M059J (cell line): ENCODE results near the gene GJC2. TPM values are rescaled to one million over a fixed set of nuclear protein-coding genes. Genes with fewer than 3 reads are reported as not detected.
A peak's percentile ranks its signal among the peaks of the same experiment; 100 is the strongest.

ENCODE experiments used
- DNase-seq: peaks from one replicate; pipeline ENCODE4 v3.0.0-alpha.2; 2012; ENCODE audit warnings: low read depth
- total RNA-seq: library from RNA; depleted of rRNA; stranded (reverse); fragments of >200 nt; shearing (Covaris generic); gene quantifications from 2 replicates; pipeline ENCODE4 v1.2.3, GENCODE V29; 2014

GJC2 gene
- total RNA-seq, 1 experiment from 2014 or later = 0.17 TPM

GRCh38 chr1:228112617-228113016 is 37.1 kb upstream of the GJC2 start:
- no peak for DNase-seq

GRCh38 chr1:228114827-228115226 is 34.9 kb upstream of the GJC2 start:
- no peak for DNase-seq

GRCh38 chr1:228117335-228117734 is 32.4 kb upstream of the GJC2 start:
- no peak for DNase-seq

GRCh38 chr1:228118040-228118439 is 31.7 kb upstream of the GJC2 start:
- no peak for DNase-seq

GRCh38 chr1:228120351-228120750 is 29.4 kb upstream of the GJC2 start:
- no peak for DNase-seq

- no peak for DNase-seq
Measured at GRCh38 chr1:228120857-228121489, 28.8 kb upstream of the GJC2 start.

GRCh38 chr1:228122921-228123441 is 26.7 kb upstream of the GJC2 start:
- DNase-seq = no peak

GRCh38 chr1:228123505-228123904 is 26.2 kb upstream of the GJC2 start:
- no peak for DNase-seq

- no peak for DNase-seq
Measured at GRCh38 chr1:228125185-228125584, 24.5 kb upstream of the GJC2 start.

- no peak for DNase-seq
Measured at GRCh38 chr1:228131766-228132165, 18.0 kb upstream of the GJC2 start.

GRCh38 chr1:228134591-228134990 is 15.1 kb upstream of the GJC2 start:
- DNase-seq = no peak

GRCh38 chr1:228136901-228137300 is 12.8 kb upstream of the GJC2 start:
- no peak for DNase-seq

GRCh38 chr1:228139406-228139930 is 10.3 kb upstream of the GJC2 start:
- no peak for DNase-seq

GRCh38 chr1:228139931-228140723 is 9.6 kb upstream of the GJC2 start, which contains the start of gene GUK1:
Gene GUK1, plus strand, starts transcription at chr1:228140279. Its CDS starts 24 bp downstream, at chr1:228140303.
- DNase-seq = peak; percentile 99

- DNase-seq = no peak
Measured at GRCh38 chr1:228140724-228141225, 9.0 kb upstream of the GJC2 start.

- peak; percentile 88 for DNase-seq
Measured at GRCh38 chr1:228141226-228142044, 8.3 kb upstream of the GJC2 start.

GRCh38 chr1:228142155-228142691 is 7.5 kb upstream of the GJC2 start:
- no peak for DNase-seq

GRCh38 chr1:228142701-228143136 is 7.0 kb upstream of the GJC2 start:
- DNase-seq = no peak

GRCh38 chr1:228143480-228144192 is 6.1 kb upstream of the GJC2 start:
- DNase-seq = no peak

- no peak for DNase-seq
Measured at GRCh38 chr1:228144193-228144992, 5.3 kb upstream of the GJC2 start.
